Measurements from ENCODE around the gene USP17L22. TPM values are rescaled to one million over a fixed set of nuclear protein-coding genes. Genes with fewer than 3 reads are reported as not detected.
"Not testable (repeated sequence)": the region's sequence is repeated elsewhere in the genome, so short reads cannot be mapped to it uniquely, and the experiment has no call there.

The USP17L22 gene, protein sequence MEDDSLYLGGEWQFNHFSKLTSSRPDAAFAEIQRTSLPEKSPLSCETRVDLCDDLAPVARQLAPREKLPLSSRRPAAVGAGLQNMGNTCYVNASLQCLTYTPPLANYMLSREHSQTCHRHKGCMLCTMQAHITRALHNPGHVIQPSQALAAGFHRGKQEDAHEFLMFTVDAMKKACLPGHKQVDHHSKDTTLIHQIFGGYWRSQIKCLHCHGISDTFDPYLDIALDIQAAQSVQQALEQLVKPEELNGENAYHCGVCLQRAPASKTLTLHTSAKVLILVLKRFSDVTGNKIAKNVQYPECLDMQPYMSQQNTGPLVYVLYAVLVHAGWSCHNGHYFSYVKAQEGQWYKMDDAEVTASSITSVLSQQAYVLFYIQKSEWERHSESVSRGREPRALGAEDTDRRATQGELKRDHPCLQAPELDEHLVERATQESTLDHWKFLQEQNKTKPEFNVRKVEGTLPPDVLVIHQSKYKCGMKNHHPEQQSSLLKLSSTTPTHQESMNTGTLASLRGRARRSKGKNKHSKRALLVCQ
- not detected for total RNA-seq
- long read RNA-seq = 0 reads

DNA sequence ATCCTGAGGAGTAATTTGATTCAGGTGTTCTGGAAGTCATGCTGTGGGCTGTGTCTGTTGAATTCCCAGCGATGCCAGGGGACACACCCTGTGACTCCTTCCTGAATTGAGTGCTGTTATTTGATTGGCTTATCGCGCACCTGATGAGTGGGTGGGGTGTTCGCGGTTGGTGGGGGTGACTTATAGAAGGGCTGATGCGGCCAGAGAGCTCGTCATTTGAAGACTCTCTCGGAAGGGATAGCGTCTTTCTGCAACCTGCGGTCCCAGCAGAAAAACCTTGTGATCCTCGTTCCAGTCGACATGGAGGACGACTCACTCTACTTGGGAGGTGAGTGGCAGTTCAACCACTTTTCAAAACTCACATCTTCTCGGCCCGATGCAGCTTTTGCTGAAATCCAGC, at the start of gene USP17L22:
Gene USP17L22, plus strand, starts transcription at position 301 of the 400 bp plus-strand sequence. Its CDS starts 0 bp downstream, at position 301.
- intact Hi-C loops (cut with DNase I); ATAC-seq (ENCODE audit: poor library complexity); DNase-seq: not testable (repeated sequence)

DNA sequence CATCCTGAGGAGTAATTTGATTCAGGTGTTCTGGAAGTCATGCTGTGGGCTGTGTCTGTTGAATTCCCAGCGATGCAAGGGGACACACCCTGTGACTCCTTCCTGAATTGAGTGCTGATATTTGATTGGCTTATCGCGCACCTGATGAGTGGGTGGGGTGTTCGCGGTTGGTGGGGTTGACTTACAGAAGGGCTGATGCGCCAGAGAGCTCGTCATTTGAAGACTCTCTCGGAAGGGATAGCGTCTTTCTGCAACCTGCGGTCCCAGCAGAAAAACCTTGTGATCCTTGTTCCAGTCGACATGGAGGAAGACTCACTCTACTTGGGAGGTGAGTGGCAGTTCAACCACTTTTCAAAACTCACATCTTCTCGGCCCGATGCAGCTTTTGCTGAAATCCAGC, 47.6 kb upstream of the USP17L22 start, which contains the start of gene USP17L12:
Gene USP17L12, plus strand, starts transcription at position 301 of the 400 bp plus-strand sequence. Its CDS starts 0 bp downstream, at position 301.
- ATAC-seq (ENCODE audit: poor library complexity); DNase-seq; intact Hi-C loops (cut with DNase I): not testable (repeated sequence)

DNA sequence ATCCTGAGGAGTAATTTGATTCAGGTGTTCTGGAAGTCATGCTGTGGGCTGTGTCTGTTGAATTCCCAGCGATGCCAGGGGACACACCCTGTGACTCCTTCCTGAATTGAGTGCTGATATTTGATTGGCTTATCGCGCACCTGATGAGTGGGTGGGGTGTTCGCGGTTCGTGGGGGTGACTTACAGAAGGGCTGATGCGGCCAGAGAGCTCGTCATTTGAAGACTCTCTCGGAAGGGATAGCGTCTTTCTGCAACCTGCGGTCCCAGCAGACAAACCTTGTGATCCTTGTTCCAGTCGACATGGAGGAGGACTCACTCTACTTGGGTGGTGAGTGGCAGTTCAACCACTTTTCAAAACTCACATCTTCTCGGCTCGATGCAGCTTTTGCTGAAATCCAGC, 42.8 kb upstream of the USP17L22 start, which contains the start of gene USP17L13:
Gene USP17L13, plus strand, starts transcription at position 301 of the 400 bp plus-strand sequence. Its CDS starts 0 bp downstream, at position 301.
- ATAC-seq (ENCODE audit: poor library complexity); DNase-seq; intact Hi-C loops (cut with DNase I): not testable (repeated sequence)

DNA sequence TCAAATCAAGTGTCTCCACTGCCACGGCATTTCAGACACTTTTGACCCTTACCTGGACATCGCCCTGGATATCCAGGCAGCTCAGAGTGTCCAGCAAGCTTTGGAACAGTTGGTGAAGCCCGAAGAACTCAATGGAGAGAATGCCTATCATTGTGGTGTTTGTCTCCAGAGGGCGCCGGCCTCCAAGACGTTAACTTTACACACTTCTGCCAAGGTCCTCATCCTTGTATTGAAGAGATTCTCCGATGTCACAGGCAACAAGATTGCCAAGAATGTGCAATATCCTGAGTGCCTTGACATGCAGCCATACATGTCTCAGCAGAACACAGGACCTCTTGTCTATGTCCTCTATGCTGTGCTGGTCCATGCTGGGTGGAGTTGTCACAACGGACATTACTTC, 37.2 kb upstream of the USP17L22 start:
- ATAC-seq (ENCODE audit: poor library complexity); intact Hi-C loops (cut with DNase I): not testable (repeated sequence)
- DNase-seq = peak; percentile 10

DNA sequence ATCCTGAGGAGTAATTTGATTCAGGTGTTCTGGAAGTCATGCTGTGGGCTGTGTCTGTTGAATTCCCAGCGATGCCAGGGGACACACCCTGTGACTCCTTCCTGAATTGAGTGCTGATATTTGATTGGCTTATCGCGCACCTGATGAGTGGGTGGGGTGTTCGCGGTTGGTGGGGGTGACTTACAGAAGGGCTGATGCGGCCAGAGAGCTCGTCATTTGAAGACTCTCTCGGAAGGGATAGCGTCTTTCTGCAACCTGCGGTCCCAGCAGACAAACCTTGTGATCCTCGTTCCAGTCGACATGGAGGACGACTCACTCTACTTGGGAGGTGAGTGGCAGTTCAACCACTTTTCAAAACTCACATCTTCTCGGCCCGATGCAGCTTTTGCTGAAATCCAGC, 33.3 kb upstream of the USP17L22 start, which contains the start of gene USP17L15:
Gene USP17L15, plus strand, starts transcription at position 301 of the 400 bp plus-strand sequence. Its CDS starts 0 bp downstream, at position 301.
- DNase-seq; intact Hi-C loops (cut with DNase I): not testable (repeated sequence)

DNA sequence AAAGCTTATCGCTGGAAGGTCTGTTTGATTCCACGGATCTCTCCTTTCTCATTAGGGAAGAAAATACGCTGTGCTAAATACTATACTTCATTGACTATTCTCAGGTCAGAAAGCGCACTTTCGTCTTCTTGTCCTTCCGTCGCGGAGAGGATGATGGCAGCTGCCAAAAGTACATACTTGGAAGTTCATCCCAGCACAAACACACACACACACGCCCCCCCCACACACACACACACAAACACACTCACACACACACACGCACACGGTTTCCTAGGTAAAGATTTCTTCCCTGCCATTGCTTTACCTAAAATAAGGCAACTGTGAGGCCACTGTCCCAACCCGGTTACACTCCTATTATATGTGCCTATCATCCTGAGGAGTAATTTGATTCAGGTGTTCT, 29.0 kb upstream of the USP17L22 start:
- ATAC-seq (ENCODE audit: poor library complexity); intact Hi-C loops (cut with DNase I): not testable (repeated sequence)
- DNase-seq = peak; percentile 41

More for the DNA sequence above, 33.3 kb upstream of the USP17L22 start, which contains the start of gene USP17L15:
- ATAC-seq (ENCODE audit: poor library complexity) = not testable (repeated sequence)

DNA sequence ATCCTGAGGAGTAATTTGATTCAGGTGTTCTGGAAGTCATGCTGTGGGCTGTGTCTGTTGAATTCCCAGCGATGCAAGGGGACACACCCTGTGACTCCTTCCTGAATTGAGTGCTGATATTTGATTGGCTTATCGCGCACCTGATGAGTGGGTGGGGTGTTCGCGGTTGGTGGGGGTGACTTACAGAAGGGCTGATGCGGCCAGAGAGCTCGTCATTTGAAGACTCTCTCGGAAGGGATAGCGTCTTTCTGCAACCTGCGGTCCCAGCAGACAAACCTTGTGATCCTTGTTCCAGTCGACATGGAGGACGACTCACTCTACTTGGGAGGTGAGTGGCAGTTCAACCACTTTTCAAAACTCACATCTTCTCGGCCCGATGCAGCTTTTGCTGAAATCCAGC, 23.8 kb upstream of the USP17L22 start, which contains the start of gene USP17L17:
Gene USP17L17, plus strand, starts transcription at position 301 of the 400 bp plus-strand sequence. Its CDS starts 0 bp downstream, at position 301.
- intact Hi-C loops (cut with DNase I) = not testable (repeated sequence)

DNA sequence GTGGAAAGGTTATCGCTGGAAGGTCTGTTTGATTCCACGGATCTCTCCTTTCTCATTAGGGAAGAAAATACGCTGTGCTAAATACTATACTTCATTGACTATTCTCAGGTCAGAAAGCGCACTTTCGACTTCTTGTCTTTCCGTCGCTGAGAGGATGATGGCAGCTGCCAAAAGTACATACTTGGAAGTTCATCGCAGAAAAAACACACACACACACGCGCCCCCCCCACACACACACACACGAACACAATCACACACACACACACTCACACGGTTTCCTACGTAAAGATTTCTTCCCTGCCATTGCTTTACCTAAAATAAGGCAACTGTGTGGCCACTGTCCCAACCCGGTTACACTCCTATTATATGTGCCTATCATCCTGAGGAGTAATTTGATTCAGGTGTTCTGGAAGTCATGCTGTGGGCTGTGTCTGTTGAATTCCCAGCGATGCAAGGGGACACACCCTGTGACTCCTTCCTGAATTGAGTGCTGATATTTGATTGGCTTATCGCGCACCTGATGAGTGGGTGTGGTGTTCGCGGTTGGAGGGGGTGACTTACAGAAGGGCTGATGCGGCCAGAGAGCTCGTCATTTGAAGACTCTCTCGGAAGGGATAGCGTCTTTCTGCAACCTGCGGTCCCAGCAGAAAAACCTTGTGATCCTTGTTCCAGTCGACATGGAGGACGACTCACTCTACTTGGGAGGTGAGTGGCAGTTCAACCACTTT, 19.3 kb upstream of the USP17L22 start, which contains the start of gene USP17L18:
Gene USP17L18, plus strand, starts transcription at position 678 of the 728 bp plus-strand sequence. Its CDS starts 0 bp downstream, at position 678.
- ATAC-seq (ENCODE audit: poor library complexity); intact Hi-C loops (cut with DNase I): not testable (repeated sequence)
- DNase-seq = peak; percentile 10

More for the DNA sequence above, 23.8 kb upstream of the USP17L22 start, which contains the start of gene USP17L17:
- ATAC-seq (ENCODE audit: poor library complexity); DNase-seq: not testable (repeated sequence)

DNA sequence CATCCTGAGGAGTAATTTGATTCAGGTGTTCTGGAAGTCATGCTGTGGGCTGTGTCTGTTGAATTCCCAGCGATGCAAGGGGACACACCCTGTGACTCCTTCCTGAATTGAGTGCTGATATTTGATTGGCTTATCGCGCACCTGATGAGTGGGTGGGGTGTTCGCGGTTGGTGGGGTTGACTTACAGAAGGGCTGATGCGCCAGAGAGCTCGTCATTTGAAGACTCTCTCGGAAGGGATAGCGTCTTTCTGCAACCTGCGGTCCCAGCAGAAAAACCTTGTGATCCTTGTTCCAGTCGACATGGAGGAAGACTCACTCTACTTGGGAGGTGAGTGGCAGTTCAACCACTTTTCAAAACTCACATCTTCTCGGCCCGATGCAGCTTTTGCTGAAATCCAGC, 14.3 kb upstream of the USP17L22 start, which contains the start of gene USP17L19:
Gene USP17L19, plus strand, starts transcription at position 301 of the 400 bp plus-strand sequence. Its CDS starts 0 bp downstream, at position 301.
- ATAC-seq (ENCODE audit: poor library complexity); DNase-seq; intact Hi-C loops (cut with DNase I): not testable (repeated sequence)

DNA sequence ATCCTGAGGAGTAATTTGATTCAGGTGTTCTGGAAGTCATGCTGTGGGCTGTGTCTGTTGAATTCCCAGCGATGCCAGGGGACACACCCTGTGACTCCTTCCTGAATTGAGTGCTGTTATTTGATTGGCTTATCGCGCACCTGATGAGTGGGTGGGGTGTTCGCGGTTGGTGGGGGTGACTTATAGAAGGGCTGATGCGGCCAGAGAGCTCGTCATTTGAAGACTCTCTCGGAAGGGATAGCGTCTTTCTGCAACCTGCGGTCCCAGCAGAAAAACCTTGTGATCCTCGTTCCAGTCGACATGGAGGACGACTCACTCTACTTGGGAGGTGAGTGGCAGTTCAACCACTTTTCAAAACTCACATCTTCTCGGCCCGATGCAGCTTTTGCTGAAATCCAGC, 9.6 kb upstream of the USP17L22 start, which contains the start of gene USP17L20:
Gene USP17L20, plus strand, starts transcription at position 301 of the 400 bp plus-strand sequence. Its CDS starts 0 bp downstream, at position 301.
- intact Hi-C loops (cut with DNase I); ATAC-seq (ENCODE audit: poor library complexity); DNase-seq: not testable (repeated sequence)

DNA sequence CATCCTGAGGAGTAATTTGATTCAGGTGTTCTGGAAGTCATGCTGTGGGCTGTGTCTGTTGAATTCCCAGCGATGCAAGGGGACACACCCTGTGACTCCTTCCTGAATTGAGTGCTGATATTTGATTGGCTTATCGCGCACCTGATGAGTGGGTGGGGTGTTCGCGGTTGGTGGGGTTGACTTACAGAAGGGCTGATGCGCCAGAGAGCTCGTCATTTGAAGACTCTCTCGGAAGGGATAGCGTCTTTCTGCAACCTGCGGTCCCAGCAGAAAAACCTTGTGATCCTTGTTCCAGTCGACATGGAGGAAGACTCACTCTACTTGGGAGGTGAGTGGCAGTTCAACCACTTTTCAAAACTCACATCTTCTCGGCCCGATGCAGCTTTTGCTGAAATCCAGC, 4.8 kb upstream of the USP17L22 start, which contains the start of gene USP17L21:
Gene USP17L21, plus strand, starts transcription at position 301 of the 400 bp plus-strand sequence. Its CDS starts 0 bp downstream, at position 301.
- ATAC-seq (ENCODE audit: poor library complexity); intact Hi-C loops (cut with DNase I): not testable (repeated sequence)

DNA sequence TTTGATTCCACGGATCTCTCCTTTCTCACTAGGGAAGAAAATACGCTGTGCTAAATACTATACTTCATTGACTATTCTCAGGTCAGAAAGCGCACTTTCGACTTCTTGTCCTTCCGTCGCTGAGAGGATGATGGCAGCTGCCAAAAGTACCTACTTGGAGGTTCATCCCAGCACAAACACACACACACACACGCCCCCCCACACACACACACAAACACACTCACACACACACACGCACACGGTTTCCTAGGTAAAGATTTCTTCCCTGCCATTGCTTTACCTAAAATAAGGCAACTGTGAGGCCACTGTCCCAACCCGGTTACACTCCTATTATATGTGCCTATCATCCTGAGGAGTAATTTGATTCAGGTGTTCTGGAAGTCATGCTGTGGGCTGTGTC, 4.3 kb downstream of the USP17L22 start:
- peak; percentile 53 for DNase-seq
- intact Hi-C loops (cut with DNase I); ATAC-seq (ENCODE audit: poor library complexity): not testable (repeated sequence)

More for the DNA sequence above, 4.8 kb upstream of the USP17L22 start, which contains the start of gene USP17L21:
- DNase-seq = not testable (repeated sequence)

Other genes with a start within 250 kb of the USP17L22 start
- gene FAM90A26, start 97.2 kb upstream of the USP17L22 start, total RNA-seq = not detected
- not detected for gene USP17L10, start 57.0 kb upstream of the USP17L22 start, total RNA-seq
- gene USP17L11, start 52.2 kb upstream of the USP17L22 start, total RNA-seq = not detected
- gene USP17L12, start 47.5 kb upstream of the USP17L22 start, total RNA-seq = not detected
- not detected for gene USP17L13, start 42.7 kb upstream of the USP17L22 start, total RNA-seq
- not detected for gene USP17L15, start 33.2 kb upstream of the USP17L22 start, total RNA-seq
- gene USP17L17, start 23.7 kb upstream of the USP17L22 start, total RNA-seq = not detected
- gene USP17L18, start 19.0 kb upstream of the USP17L22 start, total RNA-seq = not detected
- not detected for gene USP17L19, start 14.2 kb upstream of the USP17L22 start, total RNA-seq
- not detected for gene USP17L20, start 9.5 kb upstream of the USP17L22 start, total RNA-seq
- gene USP17L21, start 4.7 kb upstream of the USP17L22 start, total RNA-seq = not detected
- gene USP17L24, start 57.5 kb downstream of the USP17L22 start, total RNA-seq = not detected
- not detected for gene USP17L25, start 62.3 kb downstream of the USP17L22 start, total RNA-seq
- gene USP17L26, start 67.0 kb downstream of the USP17L22 start, total RNA-seq = not detected
- not detected for gene USP17L5, start 71.8 kb downstream of the USP17L22 start, total RNA-seq
- not detected for gene USP17L27, start 76.5 kb downstream of the USP17L22 start, total RNA-seq
- gene USP17L28, start 81.3 kb downstream of the USP17L22 start, total RNA-seq = not detected
- not detected for gene USP17L29, start 86.0 kb downstream of the USP17L22 start, total RNA-seq
- not detected for gene USP17L30, start 95.5 kb downstream of the USP17L22 start, total RNA-seq
- not detected for gene DEFB131A, start 176.8 kb downstream of the USP17L22 start, total RNA-seq